ENCODE data around the gene POLR1E.

- no peak for TF ChIP-seq CTCF (IDR thresholded peaks at IDR 0.05; ENCODE audit: insufficient read depth, low read length, poor library complexity, severe bottlenecking)
- no peak for TF ChIP-seq EZH2phosphoT487 (conservative IDR thresholded peaks at IDR 0.05; ENCODE audit: low read length)
Observed at GRCh38 chr9:37452611-37453010, 33.1 kb upstream of the POLR1E start.

Data from SU-DHL-6 (cell line).